Measurements from ENCODE around the gene BORCS8. TPM values are rescaled to one million over a fixed set of nuclear protein-coding genes. Genes with fewer than 3 reads are reported as not detected.

BORCS8 gene
- polyA plus RNA-seq, 1 experiment, result 27.5 TPM

DNA sequence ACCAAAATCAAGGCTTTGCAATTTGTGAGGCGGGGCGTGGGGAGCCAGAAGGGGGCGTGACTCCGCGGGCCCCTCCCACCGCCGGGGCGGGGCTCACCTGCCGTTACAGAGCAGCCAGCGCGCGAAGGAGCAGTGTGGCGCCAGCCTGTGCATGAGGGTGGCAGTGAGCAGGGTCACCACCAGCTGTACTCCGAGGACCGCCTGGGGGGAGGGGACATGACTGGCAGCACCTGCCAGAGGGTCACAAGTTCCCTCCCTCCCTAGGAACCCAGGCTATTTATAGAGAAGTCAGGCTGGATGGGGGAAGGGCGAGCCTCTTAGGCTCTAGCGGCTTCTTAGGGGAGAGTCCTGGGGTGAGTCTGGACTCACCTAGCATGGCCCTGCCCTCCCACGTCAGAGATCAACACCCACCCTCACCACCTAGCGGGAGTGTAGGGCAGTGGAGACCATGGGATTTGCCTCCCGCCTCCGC is 57.2 kb downstream of the BORCS8 start:
- ChIA-PET POLR2A (no interaction called here), CTCF (interaction anchor here (1.1 to 1.5 kb wide), 2 partner anchors 20 to 40 kb away, joined by 4 to 5 read pairs; no protein-coding TSS in a partner anchor)
- TF ChIP-seq, protein P1, sequence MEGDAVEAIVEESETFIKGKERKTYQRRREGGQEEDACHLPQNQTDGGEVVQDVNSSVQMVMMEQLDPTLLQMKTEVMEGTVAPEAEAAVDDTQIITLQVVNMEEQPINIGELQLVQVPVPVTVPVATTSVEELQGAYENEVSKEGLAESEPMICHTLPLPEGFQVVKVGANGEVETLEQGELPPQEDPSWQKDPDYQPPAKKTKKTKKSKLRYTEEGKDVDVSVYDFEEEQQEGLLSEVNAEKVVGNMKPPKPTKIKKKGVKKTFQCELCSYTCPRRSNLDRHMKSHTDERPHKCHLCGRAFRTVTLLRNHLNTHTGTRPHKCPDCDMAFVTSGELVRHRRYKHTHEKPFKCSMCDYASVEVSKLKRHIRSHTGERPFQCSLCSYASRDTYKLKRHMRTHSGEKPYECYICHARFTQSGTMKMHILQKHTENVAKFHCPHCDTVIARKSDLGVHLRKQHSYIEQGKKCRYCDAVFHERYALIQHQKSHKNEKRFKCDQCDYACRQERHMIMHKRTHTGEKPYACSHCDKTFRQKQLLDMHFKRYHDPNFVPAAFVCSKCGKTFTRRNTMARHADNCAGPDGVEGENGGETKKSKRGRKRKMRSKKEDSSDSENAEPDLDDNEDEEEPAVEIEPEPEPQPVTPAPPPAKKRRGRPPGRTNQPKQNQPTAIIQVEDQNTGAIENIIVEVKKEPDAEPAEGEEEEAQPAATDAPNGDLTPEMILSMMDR (IDR thresholded peaks at IDR 0.05; ENCODE audit: insufficient read depth, low read depth, low read length), result no peak
- no peak for DNase-seq (ENCODE audit: low read depth)
- Histone ChIP-seq H3K4me3 (ENCODE audit: low read depth, low read length) (no peak overlapping the region), H3K27me3 (ENCODE audit: control insufficient read depth, insufficient read depth, low read length) (no peaks in the 10 kb centered on the region), H3K36me3 (ENCODE audit: control insufficient read depth, insufficient read depth, low read length) (peaks cover 1% of the 10 kb centered on the region; the same call in 1 of the 2 replicates)

DNA sequence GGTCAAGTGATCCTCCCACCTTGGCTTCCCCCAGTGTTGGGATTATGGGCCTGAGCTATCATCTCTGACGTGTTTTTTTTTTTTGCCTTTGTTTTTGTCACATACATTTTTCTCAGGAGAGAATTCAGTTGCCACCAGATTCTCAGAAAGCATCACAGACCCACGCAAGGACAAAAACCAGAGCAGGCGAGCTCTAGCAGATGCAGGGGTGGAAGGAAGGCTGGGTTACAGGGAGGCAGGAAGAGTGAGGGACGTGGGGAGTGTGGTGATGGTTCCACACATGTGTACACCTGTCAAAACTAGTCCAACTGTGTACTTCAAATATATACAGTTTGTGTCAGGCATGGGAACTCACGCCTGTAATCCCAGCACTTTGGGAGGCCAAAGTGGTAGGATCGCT is 58.0 kb downstream of the BORCS8 start:
- Histone ChIP-seq H3K4me3 (ENCODE audit: low read depth, low read length) (no peak overlapping the region), H3K27me3 (ENCODE audit: control insufficient read depth, insufficient read depth, low read length) (no peaks in the 10 kb centered on the region), H3K36me3 (ENCODE audit: control insufficient read depth, insufficient read depth, low read length) (peaks cover 1% of the 10 kb centered on the region; the same call in 1 of the 2 replicates)
- CTCF ChIA-PET, result no interaction called here
- TF ChIP-seq, protein P1 (IDR thresholded peaks at IDR 0.05; ENCODE audit: insufficient read depth, low read depth, low read length), result no peak
- POLR2A ChIA-PET, result no interaction called here
- no peak for DNase-seq (ENCODE audit: low read depth)

GRCh38 chr19:19132912-19133311 is 59.0 kb downstream of the BORCS8 start:
- CTCF ChIA-PET, result interaction anchor here (1.9 kb wide), 1 partner anchor 8 kb away, joined by 7 read pairs; no protein-coding TSS in a partner anchor
- Histone ChIP-seq H3K27me3 (ENCODE audit: control insufficient read depth, insufficient read depth, low read length) (no peaks in the 10 kb centered on the region), H3K4me3 (ENCODE audit: low read depth, low read length) (no peak overlapping the region), H3K36me3 (ENCODE audit: control insufficient read depth, insufficient read depth, low read length) (peaks cover 1% of the 10 kb centered on the region)
- TF ChIP-seq, protein P1 (IDR thresholded peaks at IDR 0.05; ENCODE audit: insufficient read depth, low read depth, low read length), result no peak
- DNase-seq (ENCODE audit: low read depth), result no peak
- POLR2A ChIA-PET, result no interaction called here

DNA sequence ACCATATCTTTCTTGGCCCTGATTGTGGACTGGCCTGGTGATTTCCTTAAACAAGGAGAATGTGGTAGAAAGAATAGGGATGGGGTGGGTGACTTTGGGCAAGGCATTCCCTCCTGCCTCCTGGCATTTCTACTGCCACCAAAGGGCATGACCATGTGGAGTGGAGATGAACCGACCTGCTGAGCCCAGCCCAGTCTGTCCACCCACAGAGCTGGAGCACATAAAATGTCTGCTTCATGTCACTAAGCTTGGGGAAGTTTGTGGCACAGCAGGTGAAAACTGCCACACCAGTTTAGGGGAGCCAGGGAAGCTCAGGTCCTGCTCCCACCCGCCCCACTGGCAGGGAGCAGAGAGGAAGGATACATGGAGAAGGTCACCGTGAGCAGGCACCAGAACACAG is 60.0 kb downstream of the BORCS8 start:
- TF ChIP-seq, protein P1 (IDR thresholded peaks at IDR 0.05; ENCODE audit: insufficient read depth, low read depth, low read length), result no peak
- CTCF ChIA-PET, result interaction anchor here (1.9 kb wide), 1 partner anchor 9 kb away, joined by 7 read pairs; no protein-coding TSS in a partner anchor
- POLR2A ChIA-PET, result no interaction called here

More for the DNA sequence above, 60.0 kb downstream of the BORCS8 start:
- no peak overlapping the region for H3K4me3 ChIP-seq (ENCODE audit: low read depth, low read length)
- no peaks in the 10 kb centered on the region for H3K27me3 ChIP-seq (ENCODE audit: control insufficient read depth, insufficient read depth, low read length)
- no peak for DNase-seq (ENCODE audit: low read depth)
- H3K36me3 ChIP-seq (ENCODE audit: control insufficient read depth, insufficient read depth, low read length), result peaks cover 1% of the 10 kb centered on the region

Small RNA genes within 50 kb of the gene (small RNA-seq; reads per million reads assigned to genes)
- not detected for gene RNU6-1028P (ENCODE audit: insufficient read length, low read depth, low replicate concordance)

Other genes with a start within 250 kb of the BORCS8 start
- 33.0 and 37.4 TPM in 2 replicates for gene SUGP2, start 158.6 kb downstream of the BORCS8 start, polyA plus RNA-seq (2011; rRNA removed)
- 20.7 and 31.5 TPM in 2 replicates for gene ARMC6, start 158.5 kb downstream of the BORCS8 start, polyA plus RNA-seq (2011; rRNA removed)
- gene SLC25A42, start 128.2 kb downstream of the BORCS8 start, polyA plus RNA-seq (2011; rRNA removed), result 3.8 and 5.8 TPM in 2 replicates
- gene TMEM161A, start 53.7 kb downstream of the BORCS8 start, polyA plus RNA-seq (2011; rRNA removed), result 23.6 and 40.1 TPM in 2 replicates
- gene MEF2B, start 21.9 kb downstream of the BORCS8 start, polyA plus RNA-seq (2011; rRNA removed), result 0.10 and 0.39 TPM in 2 replicates
- 61.6 and 72.5 TPM in 2 replicates for gene RFXANK, start 106 bp upstream of the BORCS8 start, polyA plus RNA-seq (2011; rRNA removed)
- 10.0 and 12.1 TPM in 2 replicates for gene NR2C2AP, start 11.3 kb upstream of the BORCS8 start, polyA plus RNA-seq (2011; rRNA removed)
- not detected in 2 replicates for gene NCAN, start 19.8 kb upstream of the BORCS8 start, polyA plus RNA-seq (2011; rRNA removed)
- gene TM6SF2, start 81.1 kb upstream of the BORCS8 start, polyA plus RNA-seq (2011; rRNA removed), result 3.1 and 5.6 TPM in 2 replicates
- gene SUGP1, start 128.4 kb upstream of the BORCS8 start, polyA plus RNA-seq (2011; rRNA removed), result 28.9 and 34.1 TPM in 2 replicates
- 16.0 and 25.9 TPM in 2 replicates for gene MAU2, start 128.7 kb upstream of the BORCS8 start, polyA plus RNA-seq (2011; rRNA removed)
- 18.2 and 24.2 TPM in 2 replicates for gene GATAD2A, start 213.5 kb upstream of the BORCS8 start, polyA plus RNA-seq (2011; rRNA removed)